GM19467 (cell line): ENCODE measurements around the gene FGR.

Experiments
- ATAC-seq: cut with Tn5 transposase; IDR thresholded peaks from one replicate; pipeline ENCODE4 v1.9.1; 2021; ENCODE audit warnings: mild to moderate bottlenecking, moderate library complexity; ENCODE audit not compliant: unreplicated experiment

FGR gene

DNA sequence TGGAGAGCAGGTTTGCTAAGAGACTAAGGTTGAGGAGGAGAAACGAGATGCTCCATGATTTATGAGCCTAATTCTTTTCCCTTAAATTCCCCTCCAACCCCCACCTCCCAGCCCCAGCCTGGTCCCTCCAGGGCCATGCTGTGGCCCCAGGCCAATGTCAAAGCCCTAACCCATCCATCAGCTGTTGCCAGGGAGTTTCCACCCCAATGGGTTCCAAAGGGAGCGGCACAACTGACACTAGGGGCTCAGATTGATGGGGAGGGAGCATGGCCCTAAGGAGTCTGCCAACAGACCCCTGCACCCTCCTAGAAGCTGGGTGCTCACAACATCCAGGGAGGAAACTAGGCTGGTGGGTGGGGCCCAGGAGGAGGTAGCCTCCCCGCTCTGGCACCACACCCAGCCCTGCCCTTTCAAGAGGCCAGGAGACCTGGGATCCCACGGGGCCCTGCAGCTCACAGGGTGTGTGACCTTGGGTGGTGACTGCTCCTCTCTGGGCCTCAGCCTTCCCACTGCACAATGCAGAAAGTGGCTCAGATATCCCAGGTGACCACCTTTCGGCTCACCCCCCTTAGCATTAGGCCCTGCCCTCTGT, 44.0 kb downstream of the FGR start:
- ATAC-seq = no peak

DNA sequence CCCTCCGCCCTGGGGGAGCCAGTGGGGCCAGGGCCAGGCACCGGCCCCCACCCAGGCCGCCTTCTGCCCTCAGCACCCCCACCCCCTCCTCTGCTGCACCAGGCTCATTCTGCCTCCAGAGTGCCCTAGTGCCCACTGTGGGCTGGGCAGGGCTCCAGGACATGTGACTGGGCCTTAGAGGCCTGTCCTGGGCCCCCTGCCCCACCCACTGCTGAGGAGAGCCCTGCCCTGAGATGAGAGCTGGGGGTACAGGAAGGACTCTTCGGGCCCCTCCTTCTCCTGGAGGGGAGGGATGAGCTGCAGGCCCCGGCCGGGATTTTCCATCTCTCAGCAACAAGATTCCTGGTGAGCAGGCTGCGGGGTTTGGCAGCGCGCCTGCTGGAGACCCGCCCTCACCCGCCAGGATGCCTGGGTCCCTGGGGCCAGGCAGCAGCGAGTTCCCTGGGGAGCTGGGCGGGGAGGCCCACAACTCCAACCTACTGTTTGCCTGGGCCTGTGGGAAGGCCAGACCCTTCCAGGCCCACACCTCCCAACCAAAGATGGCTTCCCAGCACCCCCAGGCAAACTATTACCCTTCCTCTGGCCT, 45.1 kb downstream of the FGR start:
- no peak for ATAC-seq

DNA sequence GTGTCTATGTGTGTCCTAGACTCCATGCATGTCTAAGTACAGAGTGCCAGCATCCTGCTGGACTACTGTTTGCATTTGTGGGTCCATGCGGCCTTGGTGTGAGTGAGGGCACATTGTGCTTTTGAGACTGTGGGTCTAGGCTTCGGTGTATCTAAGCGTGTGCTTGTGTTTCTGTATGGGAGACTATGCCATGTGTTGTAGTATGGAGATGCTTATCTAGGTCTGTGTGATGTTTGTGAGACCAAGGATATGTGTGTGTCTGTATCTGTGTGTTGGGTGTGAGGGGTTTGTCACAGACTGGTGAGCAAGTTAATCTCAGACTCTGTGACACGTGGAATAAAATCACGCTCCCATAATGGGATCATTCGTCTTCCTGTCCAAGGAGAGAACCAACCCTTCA, 45.5 kb downstream of the FGR start:
- ATAC-seq = no peak

DNA sequence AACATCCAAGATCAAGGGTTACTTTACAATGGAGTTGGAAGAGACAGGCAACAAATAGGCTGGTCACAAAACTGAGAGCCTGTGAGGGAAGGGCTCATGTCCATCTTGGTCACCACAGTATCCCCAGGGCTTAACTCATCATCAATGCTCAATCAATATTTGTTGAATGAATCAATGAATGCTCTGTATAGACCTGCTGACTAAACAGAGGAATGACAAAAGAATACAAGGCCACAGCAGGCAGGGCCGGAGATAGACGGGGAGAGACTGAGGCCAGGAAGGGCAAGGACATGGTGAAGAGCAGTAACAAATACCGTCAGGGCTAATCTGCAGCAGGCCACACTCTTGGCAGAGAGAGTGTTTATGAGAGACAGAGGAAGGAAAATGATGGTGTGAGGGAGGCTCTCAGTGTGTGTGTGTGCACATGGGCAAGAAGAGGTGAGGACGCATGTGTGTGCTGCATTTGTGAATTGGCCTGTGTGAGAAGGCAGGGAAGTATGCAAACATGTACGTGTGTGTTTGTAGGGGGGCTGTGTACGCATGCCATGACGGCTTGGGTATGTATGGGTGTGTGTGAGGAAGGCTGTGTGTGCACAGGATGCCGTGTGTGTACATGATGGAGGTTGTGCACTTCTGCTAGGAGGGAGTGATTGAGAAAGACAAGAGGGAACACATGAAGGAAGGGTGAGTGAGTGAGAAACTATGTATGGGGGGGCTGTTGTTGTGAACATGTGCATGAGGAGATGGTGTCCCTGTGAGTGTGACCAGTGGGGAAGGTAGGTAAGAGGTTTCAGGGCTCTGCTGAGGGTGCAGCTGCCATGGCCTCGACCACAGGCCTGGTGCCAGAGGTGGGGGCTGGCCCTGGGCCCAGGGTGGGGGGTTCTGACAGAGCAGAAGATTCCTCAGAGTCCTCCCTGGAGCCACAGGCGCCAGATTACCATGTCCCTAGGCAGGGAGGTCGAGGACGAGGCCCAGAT, 46.4 kb downstream of the FGR start:
- ATAC-seq = no peak

DNA sequence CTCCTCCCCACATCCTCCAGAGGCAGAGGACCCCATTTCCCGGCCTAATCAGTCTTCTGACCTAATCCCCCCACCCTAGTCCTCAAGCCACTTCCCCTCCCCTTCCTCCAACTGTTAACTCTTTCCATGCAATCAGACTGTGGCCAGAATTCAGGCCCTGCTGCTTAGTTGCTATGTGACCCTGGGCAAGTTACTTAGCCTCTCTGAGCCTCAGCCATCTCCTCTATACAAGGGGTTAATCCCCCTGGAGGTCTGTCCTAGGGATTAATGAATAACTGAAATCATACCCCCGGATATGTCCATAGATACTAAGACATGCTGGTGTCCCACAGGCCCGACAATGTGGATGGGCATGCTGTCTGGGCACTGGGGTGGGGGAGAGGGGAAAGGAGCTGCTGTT, 49.3 kb downstream of the FGR start:
- no peak for ATAC-seq

DNA sequence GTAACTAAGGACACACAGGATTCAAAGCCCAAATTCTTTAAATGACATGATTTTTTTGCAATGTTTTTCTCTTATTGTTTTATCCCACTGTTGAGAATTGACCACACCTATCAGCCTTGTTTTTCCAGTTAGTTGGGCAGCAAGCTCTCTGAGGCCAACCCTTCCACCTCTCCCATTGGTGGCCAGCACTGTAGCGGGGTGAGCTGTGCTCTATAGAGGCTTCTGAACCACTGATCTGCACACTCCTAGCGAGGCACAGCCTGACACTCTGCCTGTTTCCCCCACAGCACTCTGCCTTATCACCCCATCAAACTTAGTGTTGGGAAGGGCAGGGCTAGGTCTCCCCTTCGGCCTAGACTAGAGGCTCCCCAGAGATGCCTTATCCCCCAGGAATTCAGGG, 50.5 kb downstream of the FGR start:
- no peak for ATAC-seq

DNA sequence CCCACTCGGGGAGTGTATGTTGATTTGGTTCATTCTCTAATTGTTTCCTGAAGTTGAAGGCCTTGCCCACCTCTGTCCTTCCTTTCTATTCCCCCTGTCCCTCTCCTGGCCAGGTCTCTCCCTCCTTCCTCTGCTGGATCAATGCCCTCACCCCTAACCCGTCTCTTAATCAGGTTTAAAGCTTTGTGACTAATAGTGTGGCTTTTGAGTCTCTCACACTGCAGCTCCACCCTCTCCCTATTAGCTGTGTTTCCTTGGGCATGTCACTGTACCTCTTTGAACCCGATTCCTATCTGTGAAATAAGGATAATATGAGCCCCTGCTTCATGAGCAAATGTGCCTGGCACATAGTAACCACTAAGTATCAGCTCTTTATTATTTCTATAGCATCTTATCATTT, 51.5 kb downstream of the FGR start:
- no peak for ATAC-seq

DNA sequence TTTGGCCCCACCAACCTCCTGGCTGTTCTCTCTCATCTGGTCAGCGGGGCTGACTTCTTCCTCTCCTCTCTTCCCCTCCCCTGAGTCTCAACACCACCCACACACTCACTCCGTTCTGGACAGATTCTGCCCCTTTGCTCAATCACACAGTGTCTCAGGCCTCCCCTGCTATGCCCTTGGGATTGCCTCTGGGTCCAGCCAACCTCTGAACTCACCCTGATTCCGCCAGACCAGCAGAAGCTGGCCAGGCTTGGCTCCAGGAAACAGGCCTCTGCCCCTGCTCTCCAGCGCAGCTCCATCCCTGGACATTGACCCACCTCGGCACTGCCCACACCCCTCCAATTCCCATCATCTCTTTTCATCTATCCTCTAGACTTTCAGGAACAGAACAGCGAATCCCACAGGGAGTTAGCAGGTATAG, 53.2 kb downstream of the FGR start:
- no peak for ATAC-seq

DNA sequence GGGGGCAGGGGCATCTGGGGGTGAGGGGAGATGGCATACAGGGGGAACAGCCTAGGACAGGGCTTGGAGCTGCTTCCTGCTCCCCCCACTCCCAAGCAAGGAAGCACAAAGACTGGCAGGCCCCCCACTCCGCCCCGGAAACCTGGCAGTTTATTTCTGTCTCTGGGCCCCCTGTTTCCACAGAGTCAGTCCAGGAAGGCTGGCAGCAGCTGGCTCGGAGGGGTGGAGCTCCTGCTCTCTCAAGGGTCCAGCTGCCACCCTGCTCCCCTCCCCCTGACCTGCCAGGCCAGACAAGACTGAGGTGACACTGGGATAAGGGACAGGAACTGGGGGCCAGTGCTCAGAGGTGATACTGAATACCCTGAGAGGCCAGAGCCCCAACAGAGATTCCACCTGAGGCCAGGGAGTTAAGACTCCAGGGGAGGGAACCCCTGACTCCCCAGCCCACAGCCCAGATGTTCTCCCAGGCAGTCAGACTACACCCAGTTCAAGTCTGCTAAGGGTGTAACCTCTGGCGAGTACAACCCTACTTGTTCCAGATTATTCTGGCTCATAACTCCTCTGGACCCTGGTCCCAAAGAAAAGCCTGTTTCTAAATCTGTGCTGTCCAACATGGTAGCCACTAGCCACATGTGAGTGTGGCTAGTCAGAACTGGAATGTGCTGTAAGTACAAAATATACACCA, 57.3 kb downstream of the FGR start:
- no peak for ATAC-seq

DNA sequence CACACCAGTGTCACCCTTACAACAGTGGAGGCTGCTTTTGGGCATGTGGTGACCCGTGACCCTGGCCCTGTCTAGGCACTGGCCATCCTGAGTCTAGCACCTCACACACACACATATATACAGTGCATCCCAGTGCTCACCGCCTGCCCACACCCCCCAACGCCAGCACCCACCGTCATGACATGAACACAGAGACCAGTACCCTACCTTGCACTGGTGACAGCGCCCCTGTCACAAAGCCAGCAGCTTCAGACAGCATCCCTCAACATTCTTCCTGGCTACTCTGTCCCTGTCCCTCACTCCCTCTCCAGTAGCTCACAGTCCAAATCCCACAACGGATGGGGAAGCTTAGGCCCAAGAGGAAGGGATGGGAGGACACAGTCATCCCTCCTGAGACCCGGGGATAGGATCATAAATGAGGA, 58.2 kb downstream of the FGR start:
- ATAC-seq = no peak

DNA sequence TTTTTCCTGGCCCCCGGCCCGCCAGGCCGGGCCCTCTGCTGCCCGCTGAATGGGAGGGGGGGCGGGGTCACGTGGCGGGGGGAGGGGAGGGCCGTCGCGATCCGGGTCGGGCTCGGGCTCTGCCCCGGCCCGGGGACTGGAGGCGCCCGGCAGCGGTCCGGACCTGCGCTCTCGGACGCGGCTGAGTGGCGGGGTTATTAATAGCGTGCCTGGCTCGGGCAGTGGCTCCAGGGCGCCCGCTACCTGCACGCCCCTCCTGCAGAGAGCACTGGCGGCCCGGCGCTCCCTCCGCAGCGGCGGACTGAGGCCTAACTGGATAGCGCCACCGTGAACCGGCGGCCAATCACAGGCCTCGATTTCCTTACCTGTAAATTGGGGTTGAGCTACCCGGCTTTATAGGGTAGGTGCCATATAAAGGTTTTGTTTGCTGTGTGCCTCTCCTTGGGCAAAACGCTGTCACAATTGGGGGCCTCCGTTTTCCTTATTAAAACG, 59.1 kb downstream of the FGR start:
- no peak for ATAC-seq

DNA sequence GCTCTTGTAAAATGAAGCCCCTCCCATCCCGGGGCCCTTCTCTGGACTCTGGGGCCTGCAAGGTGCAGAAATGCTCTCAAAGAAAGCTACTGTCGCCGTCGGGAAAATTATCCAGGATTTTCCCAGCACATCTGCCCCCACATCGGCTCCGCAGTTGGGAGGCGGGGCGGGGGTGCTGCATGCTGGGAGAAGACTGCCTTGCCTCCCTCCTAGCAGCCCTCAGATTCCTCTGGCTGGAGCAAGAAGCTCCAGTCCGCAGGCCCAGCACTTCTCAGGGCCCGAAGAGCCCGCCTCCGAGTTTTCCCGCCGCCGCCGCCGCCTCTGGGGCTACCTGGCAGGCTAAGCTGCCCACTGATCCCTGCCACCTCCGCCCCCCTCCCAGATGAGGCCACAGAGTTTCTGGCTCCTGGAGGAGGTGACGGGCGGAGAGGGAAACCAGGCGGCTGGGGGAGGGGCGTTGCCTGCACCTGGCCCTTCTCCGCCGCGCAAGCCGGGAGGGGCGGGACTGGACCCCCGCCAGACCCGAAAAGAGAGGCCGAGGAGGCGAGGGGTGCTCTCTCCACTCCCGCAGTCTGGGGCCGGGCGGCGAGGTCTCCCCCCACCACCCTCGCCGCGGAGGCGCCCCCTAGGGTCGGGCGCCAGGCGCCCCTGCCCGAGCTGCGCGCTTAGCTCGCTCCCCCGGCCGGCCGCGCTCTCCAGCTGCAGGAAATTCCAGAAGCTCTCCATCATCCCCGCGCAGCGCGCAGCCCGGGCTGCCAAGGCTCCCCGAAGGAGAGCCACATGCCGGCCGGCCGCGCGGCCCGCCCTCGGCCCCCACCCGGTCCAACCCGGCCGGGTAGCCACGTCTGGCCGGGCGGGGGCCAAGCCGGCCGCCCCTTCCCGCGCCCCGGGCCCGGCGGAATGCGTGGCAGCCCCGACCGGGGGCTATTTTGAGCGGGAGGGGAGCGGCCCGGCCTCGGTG, 59.8 kb downstream of the FGR start:
- no peak for ATAC-seq

DNA sequence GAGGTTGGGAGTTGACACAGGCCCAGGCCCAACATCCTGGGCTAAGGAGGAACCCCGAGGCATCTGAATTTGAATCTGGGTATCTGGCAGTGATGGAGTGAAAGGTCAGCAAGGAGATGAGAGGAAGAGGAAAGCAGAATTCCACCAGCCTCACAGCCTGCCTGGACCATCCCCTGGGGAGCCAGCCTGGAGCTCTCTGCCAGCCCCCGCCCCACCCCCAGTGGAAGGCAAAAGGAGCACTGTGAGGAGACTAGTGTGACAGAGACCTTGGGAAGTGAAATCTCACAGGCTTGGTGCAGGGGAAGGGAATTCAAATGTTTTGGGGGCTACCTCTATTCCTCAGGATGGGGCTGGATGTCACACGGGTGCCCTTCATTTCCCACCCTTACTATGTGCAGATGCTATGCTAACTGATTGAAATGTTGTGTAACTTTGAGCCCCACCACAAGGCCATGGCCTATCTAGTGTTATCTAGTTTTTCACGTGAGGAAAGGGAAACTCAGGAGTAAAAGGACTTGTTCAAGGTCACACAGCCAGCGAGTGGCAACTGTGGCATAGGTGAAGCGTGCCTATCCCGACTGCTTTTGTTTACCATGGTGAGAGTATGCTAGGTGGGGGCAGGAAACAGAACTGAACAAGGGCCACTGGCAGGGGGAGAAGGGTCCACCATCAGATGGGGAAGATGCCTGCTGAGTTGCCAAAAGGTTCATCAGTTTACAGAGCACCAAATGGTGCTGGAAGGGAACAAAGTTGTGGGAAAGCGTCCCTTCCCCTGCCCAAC, 60.8 kb downstream of the FGR start:
- no peak for ATAC-seq

DNA sequence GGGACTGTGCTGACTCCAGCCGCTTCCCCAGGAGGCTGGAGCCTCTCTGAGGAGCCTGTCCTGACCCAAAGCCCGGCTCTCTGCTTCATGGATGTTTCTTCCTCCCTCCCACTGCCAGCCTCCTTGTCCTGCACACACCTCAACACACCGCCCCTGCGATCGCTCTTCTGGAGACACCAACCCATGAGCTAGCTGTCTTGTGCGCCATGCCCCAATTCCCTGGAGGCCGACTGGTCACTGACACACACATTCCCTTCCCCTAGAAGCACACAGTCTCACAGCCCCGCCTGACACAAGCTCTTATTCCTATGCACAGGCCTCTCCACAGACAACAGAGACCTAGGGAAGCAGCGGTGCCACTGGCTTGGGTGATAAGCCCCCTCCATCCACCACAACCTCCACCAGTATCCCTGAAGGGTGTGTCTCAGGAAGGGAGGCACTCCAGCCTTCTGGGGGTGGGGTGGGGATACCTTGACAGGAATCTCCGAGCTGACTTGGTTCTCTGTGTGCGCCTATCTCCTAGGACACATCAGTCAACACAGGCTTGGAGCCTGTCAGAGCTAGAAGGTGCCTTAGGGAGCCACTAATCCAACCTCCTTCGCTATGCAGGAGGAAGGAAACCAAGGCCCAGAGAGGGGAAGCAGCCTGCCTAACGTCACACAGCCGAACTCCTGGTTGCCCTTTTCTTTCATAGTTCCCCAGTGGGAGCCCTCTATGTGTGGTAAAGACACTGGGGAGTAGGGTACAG, 62.1 kb downstream of the FGR start:
- ATAC-seq = no peak

DNA sequence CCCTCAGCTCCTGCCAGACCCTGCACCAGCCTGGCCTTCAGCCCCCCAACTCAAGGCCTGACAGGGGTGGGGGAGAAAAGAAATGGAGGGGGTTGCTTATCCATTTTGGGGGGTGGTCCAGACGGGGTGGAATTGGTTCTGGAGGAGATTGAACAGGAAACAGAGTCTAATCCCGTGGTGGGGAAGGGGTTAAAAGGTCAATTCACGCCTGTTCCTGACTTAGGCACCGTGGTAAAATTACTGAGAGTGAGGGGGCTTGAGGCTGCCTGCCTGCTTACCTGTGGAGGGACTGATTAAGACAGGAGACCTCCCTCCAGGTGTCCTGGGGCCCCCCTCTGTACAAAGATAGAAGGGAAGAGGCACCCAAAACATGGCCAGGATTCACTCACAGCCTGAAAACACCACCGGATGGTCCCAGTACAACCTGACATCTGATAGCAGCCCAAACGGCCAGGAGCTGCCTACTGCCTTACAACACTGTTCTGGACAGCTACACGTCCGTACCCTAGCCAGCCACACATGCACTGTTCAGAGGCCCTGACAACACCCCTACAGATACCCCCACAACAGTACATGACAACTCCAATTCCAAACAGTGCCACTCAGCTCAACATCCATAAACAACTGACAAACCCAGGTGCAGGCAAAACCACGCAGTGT, 62.8 kb downstream of the FGR start:
- no peak for ATAC-seq

DNA sequence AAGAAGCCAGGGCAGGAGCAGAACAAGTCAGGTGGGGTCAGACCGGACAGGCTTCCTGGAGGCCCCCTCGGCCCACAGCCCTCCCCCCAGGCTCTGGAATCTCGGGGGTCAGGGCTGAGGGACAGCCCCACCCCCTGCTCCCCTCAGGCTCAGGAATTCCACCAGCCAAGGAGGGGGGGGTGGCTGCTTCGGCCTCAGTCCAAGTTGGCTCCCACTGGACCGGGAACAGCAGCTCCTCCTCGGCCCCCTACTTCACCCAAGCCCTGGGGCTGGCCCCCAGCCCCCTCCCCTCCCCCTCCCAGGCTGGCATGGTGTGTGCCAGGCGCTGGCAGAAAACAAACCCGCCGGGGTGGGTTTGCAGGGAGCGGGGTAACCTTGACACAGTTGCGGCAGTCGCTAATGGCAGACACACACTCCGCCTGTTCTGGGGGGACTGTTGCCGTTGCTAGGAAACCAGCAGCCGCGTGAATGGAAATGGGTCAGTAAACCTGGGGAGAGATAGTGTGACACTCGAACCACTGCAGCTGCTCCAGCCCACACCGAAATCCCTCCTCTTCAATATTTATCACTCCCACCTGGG, 63.5 kb downstream of the FGR start:
- ATAC-seq = no peak

DNA sequence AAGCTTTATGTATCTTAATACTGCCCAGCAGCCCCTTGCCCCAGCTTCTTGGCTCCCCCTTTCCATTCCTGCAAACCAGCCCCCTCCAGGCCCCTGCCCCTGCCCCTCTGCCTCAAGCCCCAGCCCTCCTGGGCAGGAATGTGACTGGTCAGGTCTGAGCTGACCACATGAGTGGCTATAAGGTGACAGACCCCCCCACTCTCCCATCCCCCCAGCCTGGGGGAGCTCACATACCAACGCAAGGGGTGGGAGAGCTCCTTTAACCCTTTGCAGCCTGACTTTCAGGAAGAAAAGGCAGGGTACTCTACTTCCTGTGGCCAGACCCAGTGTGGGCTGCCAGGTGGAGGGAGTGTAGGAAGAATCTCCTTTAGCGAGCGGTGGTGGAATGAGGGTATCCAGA, 64.2 kb downstream of the FGR start:
- no peak for ATAC-seq

DNA sequence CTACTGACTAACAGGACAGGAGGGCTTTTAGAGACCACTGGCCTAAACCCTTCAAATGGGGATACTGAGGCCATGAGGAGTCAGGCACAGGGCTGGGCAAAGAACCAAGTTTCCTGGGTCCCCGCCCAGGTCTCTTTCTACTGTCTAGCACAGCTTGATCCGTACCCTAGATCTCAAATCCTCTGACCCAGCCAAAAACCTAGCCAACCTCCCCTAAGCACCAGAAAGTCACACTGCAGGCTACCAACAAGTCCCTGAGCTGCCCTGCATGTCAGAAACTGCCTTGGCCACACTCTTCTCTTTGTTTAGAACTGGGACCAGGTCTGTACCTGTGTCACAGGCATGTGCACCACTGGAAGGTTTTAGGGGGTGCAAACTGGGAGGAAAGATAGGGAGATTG, 64.6 kb downstream of the FGR start:
- no peak for ATAC-seq
